Measurements from ENCODE around the gene SIT1.
"Not testable (repeated sequence)": the region's sequence is repeated elsewhere in the genome, so short reads cannot be mapped to it uniquely, and the experiment has no call there.

Gene SIT1

DNA sequence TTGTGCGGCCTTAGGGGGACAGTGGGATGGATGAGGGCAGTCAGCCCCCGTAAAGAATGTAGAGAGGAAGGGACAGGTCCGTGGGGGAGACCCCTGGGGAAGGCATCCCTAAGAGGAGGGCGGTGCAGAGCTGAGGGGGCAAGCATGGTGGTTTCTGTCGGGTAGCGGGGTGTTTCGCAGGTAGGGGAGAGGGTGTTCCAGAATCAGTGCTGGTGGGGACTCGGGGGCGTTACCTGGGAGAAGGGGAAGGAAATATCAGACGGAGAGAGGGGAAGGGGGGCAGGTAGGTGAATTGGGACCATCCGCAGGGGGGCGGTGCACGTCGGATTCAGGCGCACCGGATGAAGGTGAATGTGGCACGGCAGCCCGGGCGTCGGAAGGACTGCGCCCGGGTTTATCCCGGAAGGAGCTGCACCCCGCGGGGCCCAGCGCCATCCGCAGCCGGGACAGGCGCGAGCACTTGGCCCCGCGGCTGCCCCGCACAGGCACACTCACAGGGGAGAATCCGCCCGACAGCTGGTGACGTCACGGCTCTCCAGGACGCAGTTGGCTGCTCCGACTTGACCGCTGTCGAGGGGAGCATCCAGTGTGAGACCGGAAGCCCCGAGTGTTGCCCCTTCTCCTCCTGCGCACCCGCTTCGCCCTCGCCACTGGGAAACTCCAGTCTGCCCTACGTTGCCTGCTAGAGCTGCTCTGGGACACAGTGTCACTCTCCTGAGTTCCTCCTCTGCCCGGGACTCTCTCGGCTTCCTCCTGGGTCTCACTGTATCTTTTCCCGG is 33.9 kb downstream of the SIT1 start:
- peaks cover 4% of the 10 kb centered on the region for H3K4me1 ChIP-seq (ENCODE audit: control insufficient read depth, low read depth, low read length)
- no peaks in the 10 kb centered on the region for H3K79me2 ChIP-seq (ENCODE audit: control insufficient read depth, insufficient read depth, low read length)
- H2BK15ac ChIP-seq (replicated peaks; ENCODE audit: low read depth), result no peak overlapping the region
- H3K18ac ChIP-seq (ENCODE audit: low read length), result no peak overlapping the region
- WGBS (ENCODE audit: extremely low coverage, insufficient coverage, low lambda C conversion rate), result no CpG with 5 or more reads among the region's 51 CpGs
- H4K8ac ChIP-seq (ENCODE audit: low read depth, low read length), result no peak overlapping the region
- H3K27me3 ChIP-seq (ENCODE audit: insufficient read depth, low read length, poor library complexity), result no peaks in the 10 kb centered on the region
- H3K4ac ChIP-seq (ENCODE audit: low read depth, low read length), result no peak overlapping the region
- peak overlapping the region; percentile 63 for H3K9ac ChIP-seq (ENCODE audit: low read length)
- H3K27ac ChIP-seq (ENCODE audit: low read depth, low read length), result no peak overlapping the region
- peak overlapping the region; percentile 88 for H3K56ac ChIP-seq (ENCODE audit: low read length)
- H2BK5ac ChIP-seq (ENCODE audit: low read length), result no peak overlapping the region
- DNase-seq, result peak; percentile 43
- no peak overlapping the region for H2AK5ac ChIP-seq (ENCODE audit: low read length)
- no peaks in the 10 kb centered on the region for H3K79me1 ChIP-seq (ENCODE audit: low read length)
- peak overlapping the region; percentile 94 for H3K4me2 ChIP-seq (ENCODE audit: low read length)
- H3K36me3 ChIP-seq (ENCODE audit: control insufficient read depth, insufficient read depth, low read length), result no peaks in the 10 kb centered on the region
- H3K4me3 ChIP-seq (ENCODE audit: low read length), result peak overlapping the region; percentile 34
- H3K23ac ChIP-seq (ENCODE audit: low read length), result no peak overlapping the region
- H2BK120ac ChIP-seq (ENCODE audit: low read depth, low read length), result no peak overlapping the region
- no peak overlapping the region for H4K5ac ChIP-seq (ENCODE audit: low read length)

DNA sequence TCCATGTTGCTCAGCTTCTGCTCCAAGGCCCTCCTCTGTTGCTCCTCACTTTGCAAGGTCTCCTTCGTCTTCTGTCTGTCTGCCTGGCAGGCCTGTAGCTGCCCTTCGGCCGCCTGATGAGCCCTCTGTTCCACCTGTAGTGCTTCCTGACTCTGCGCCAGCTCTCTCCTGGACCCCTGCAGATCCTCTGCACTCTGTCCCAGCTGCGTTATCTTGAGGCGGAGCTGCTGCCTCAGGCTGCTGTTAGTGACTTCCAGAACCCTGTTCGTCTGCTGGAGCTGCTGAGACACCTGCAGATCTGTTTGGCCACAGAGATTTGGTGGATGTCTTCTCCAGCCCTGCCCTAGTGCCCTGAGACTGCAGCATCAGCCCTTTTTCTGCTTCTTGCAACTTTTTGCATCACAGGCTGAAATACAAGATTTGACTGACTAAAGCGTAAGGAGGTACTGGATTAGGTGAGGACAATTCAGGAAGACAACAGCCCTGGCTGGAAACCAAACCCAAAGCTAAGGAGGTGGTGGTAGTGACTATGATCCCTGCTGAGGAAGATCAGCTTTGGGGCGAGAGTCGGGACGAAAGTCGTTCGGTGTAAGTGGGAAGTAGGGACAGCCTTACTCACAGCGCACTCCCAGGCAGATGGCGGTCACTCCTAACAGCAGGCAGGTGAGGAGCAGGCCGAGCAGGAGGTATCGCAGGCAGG is 34.6 kb downstream of the SIT1 start:
- peaks cover 4% of the 10 kb centered on the region for H3K4me1 ChIP-seq (ENCODE audit: control insufficient read depth, low read depth, low read length)
- peak overlapping the region; percentile 94 for H3K4me2 ChIP-seq (ENCODE audit: low read length)
- no peak overlapping the region for H3K4ac ChIP-seq (ENCODE audit: low read depth, low read length)
- no peak overlapping the region for H4K5ac ChIP-seq (ENCODE audit: low read length)
- H2AK5ac ChIP-seq (ENCODE audit: low read length), result no peak overlapping the region
- H3K9ac ChIP-seq (ENCODE audit: low read length), result peak overlapping the region; percentile 63
- H3K79me2 ChIP-seq (ENCODE audit: control insufficient read depth, insufficient read depth, low read length), result no peaks in the 10 kb centered on the region
- no peak overlapping the region for H2BK15ac ChIP-seq (replicated peaks; ENCODE audit: low read depth)
- DNase-seq, result peak; percentile 16
- H3K4me3 ChIP-seq (ENCODE audit: low read length), result peak overlapping the region; percentile 34
- H4K8ac ChIP-seq (ENCODE audit: low read depth, low read length), result no peak overlapping the region
- WGBS (ENCODE audit: extremely low coverage, insufficient coverage, low lambda C conversion rate), result no CpG with 5 or more reads among the region's 17 CpGs
- H3K56ac ChIP-seq (ENCODE audit: low read length), result peak overlapping the region; percentile 88
- no peaks in the 10 kb centered on the region for H3K79me1 ChIP-seq (ENCODE audit: low read length)
- H3K36me3 ChIP-seq (ENCODE audit: control insufficient read depth, insufficient read depth, low read length), result no peaks in the 10 kb centered on the region
- no peak overlapping the region for H2BK120ac ChIP-seq (ENCODE audit: low read depth, low read length)
- no peak overlapping the region for H2BK5ac ChIP-seq (ENCODE audit: low read length)
- H3K23ac ChIP-seq (ENCODE audit: low read length), result no peak overlapping the region
- no peak overlapping the region for H3K27ac ChIP-seq (ENCODE audit: low read depth, low read length)
- H3K18ac ChIP-seq (ENCODE audit: low read length), result no peak overlapping the region
- no peaks in the 10 kb centered on the region for H3K27me3 ChIP-seq (ENCODE audit: insufficient read depth, low read length, poor library complexity)

DNA sequence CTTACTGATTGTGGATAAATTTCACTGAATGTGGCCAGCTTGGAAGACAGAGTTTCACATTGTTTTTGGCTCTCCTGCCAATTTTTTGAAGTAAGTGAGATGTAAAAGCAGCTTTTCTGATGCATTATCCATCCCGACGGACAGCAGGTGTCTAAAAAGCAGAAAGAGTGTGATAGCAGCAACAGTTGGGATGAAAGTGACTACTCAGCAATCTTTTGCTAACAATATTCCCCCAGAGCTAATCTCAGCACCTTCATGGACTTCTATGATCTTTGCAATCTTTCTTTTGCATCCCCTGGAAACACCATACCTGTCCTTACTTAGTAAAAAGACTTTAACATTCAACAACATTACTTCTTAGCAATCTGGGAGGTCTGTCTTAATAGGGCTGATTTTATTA is 37.9 kb downstream of the SIT1 start:
- no peaks in the 10 kb centered on the region for H3K79me1 ChIP-seq (ENCODE audit: low read length)

DNA sequence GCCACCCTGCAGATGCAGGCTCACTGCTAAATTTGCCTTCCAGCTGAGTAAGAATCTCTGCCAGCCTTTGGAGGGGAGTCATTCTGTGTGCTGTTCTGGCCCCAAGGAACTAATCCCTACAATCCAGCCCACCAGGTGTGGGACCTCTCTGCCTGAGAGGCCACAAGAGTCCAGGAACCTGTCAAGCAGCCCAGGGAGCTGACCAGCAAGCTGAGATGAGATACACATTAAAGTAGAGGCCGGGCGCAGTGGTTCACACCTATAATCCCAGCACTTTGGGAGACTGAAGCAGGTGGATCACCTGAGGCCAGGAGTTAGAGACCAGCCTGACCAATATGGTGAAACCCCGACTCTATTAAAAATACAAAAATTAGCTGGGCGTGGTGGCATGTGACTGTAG is 38.7 kb downstream of the SIT1 start:
- not testable (repeated sequence) for DNase-seq; H3K4me2 ChIP-seq (ENCODE audit: low read length); H2AK5ac ChIP-seq (ENCODE audit: low read length); H4K5ac ChIP-seq (ENCODE audit: low read length); H2BK120ac ChIP-seq (ENCODE audit: low read depth, low read length); H2BK15ac ChIP-seq (replicated peaks; ENCODE audit: low read depth); H3K4ac ChIP-seq (ENCODE audit: low read depth, low read length); H3K23ac ChIP-seq (ENCODE audit: low read length); H3K18ac ChIP-seq (ENCODE audit: low read length); H3K27ac ChIP-seq (ENCODE audit: low read depth, low read length); H3K27me3 ChIP-seq (ENCODE audit: insufficient read depth, low read length, poor library complexity); H3K9ac ChIP-seq (ENCODE audit: low read length); H3K56ac ChIP-seq (ENCODE audit: low read length); H3K79me2 ChIP-seq (ENCODE audit: control insufficient read depth, insufficient read depth, low read length); H3K79me1 ChIP-seq (ENCODE audit: low read length); H4K8ac ChIP-seq (ENCODE audit: low read depth, low read length); H3K4me1 ChIP-seq (ENCODE audit: control insufficient read depth, low read depth, low read length); H3K36me3 ChIP-seq (ENCODE audit: control insufficient read depth, insufficient read depth, low read length); H3K4me3 ChIP-seq (ENCODE audit: low read length); H2BK5ac ChIP-seq (ENCODE audit: low read length)
- WGBS (ENCODE audit: extremely low coverage, insufficient coverage, low lambda C conversion rate), result no CpG with 5 or more reads among the region's 4 CpGs

More for the DNA sequence above, 37.9 kb downstream of the SIT1 start:
- no peak for DNase-seq
- Histone ChIP-seq H2BK120ac (ENCODE audit: low read depth, low read length) (no peak overlapping the region), H2AK5ac (ENCODE audit: low read length) (no peak overlapping the region), H3K27me3 (ENCODE audit: insufficient read depth, low read length, poor library complexity) (no peaks in the 10 kb centered on the region), H2BK5ac (ENCODE audit: low read length) (no peak overlapping the region), H3K9ac (ENCODE audit: low read length) (no peak overlapping the region), H3K27ac (ENCODE audit: low read depth, low read length) (no peak overlapping the region), H2BK15ac (replicated peaks; ENCODE audit: low read depth) (no peak overlapping the region), H4K8ac (ENCODE audit: low read depth, low read length) (no peak overlapping the region), H3K4ac (ENCODE audit: low read depth, low read length) (no peak overlapping the region), H4K5ac (ENCODE audit: low read length) (no peak overlapping the region), H3K56ac (ENCODE audit: low read length) (no peak overlapping the region), H3K4me3 (ENCODE audit: low read length) (no peak overlapping the region), H3K18ac (ENCODE audit: low read length) (no peak overlapping the region), H3K4me1 (ENCODE audit: control insufficient read depth, low read depth, low read length) (peaks cover 4% of the 10 kb centered on the region), H3K4me2 (ENCODE audit: low read length) (no peak overlapping the region), H3K23ac (ENCODE audit: low read length) (no peak overlapping the region), H3K79me2 (ENCODE audit: control insufficient read depth, insufficient read depth, low read length) (no peaks in the 10 kb centered on the region), H3K36me3 (ENCODE audit: control insufficient read depth, insufficient read depth, low read length) (no peaks in the 10 kb centered on the region)
- WGBS (ENCODE audit: extremely low coverage, insufficient coverage, low lambda C conversion rate), result no CpG with 5 or more reads among the region's 2 CpGs

DNA sequence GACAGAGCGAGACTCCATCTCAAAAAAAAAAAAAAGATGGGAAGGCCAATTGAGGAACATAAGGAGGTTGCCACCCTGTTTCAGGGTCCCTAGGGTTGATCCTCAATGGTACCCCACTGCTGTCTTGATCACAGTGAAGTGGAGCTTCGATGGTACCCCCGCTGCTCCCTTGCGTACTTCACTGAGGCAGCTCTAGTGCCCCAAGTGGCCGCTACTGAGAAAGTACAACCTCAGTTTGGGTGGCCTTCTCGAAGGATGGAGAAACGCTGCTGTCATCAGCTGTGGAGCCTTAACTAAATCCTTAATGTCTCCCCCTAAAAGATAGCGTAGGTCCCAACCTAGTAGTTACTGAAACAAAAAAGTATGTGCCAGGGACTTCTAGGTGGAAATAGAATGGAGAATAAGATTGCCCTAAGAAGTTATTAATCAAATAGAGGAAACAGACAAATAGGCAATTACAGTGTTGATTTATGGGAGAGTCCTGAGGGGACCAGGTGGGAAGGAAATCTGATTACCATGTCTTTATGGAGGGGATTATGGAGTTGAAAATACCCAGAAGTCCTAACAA is 39.4 kb downstream of the SIT1 start:
- no peak overlapping the region for H4K5ac ChIP-seq (ENCODE audit: low read length)
- peaks cover 1% of the 10 kb centered on the region for H3K4me1 ChIP-seq (ENCODE audit: control insufficient read depth, low read depth, low read length)
- H2BK5ac ChIP-seq (ENCODE audit: low read length), result no peak overlapping the region
- no peaks in the 10 kb centered on the region for H3K36me3 ChIP-seq (ENCODE audit: control insufficient read depth, insufficient read depth, low read length)
- no CpG with 5 or more reads among the region's 8 CpGs for WGBS (ENCODE audit: extremely low coverage, insufficient coverage, low lambda C conversion rate)
- H3K4ac ChIP-seq (ENCODE audit: low read depth, low read length), result no peak overlapping the region
- no peak overlapping the region for H2BK15ac ChIP-seq (replicated peaks; ENCODE audit: low read depth)
- peak; percentile 59 for DNase-seq
- H4K8ac ChIP-seq (ENCODE audit: low read depth, low read length), result no peak overlapping the region
- no peak overlapping the region for H3K27ac ChIP-seq (ENCODE audit: low read depth, low read length)
- no peak overlapping the region for H3K9ac ChIP-seq (ENCODE audit: low read length)
- peaks cover 6% of the 10 kb centered on the region for H3K79me1 ChIP-seq (ENCODE audit: low read length)
- H3K18ac ChIP-seq (ENCODE audit: low read length), result no peak overlapping the region
- no peak overlapping the region for H3K4me2 ChIP-seq (ENCODE audit: low read length)
- no peaks in the 10 kb centered on the region for H3K27me3 ChIP-seq (ENCODE audit: insufficient read depth, low read length, poor library complexity)
- H3K23ac ChIP-seq (ENCODE audit: low read length), result no peak overlapping the region
- H2AK5ac ChIP-seq (ENCODE audit: low read length), result no peak overlapping the region
- H3K56ac ChIP-seq (ENCODE audit: low read length), result no peak overlapping the region
- no peak overlapping the region for H3K4me3 ChIP-seq (ENCODE audit: low read length)
- no peak overlapping the region for H2BK120ac ChIP-seq (ENCODE audit: low read depth, low read length)
- no peaks in the 10 kb centered on the region for H3K79me2 ChIP-seq (ENCODE audit: control insufficient read depth, insufficient read depth, low read length)

All from mesendoderm (in vitro differentiated cells).